Endothelial cell of umbilical vein (primary cell): ENCODE measurements around the gene JMJD6. TPM values are rescaled to one million over a fixed set of nuclear protein-coding genes. Genes with fewer than 3 reads are reported as not detected.

Experiments used
- BruUV-seq: library from RNA; stranded (reverse); fragments of 400-500 nt; replicated peaks from 2 replicates; lab custom pipeline; 2021; lab: Mats Ljungman, UMichigan
- CTCF ChIA-PET: fragments of 300-600, 350-600 bp; sonication (Branson Sonifier 250); formaldehyde crosslinking; loops from one replicate; lab custom pipeline; 2021; ENCODE audit warnings: antibody characterized with exemption, inconsistent platforms; lab: Charles Lee
- POLR2A ChIA-PET: fragments of 300-600, 350-600 bp; sonication (Branson Sonifier 250); formaldehyde crosslinking; loops from one replicate; lab custom pipeline; 2021; ENCODE audit warnings: antibody characterized with exemption, inconsistent platforms; lab: Charles Lee
- DNase-seq: peaks from one replicate; pipeline ENCODE4 v3.0.0-alpha.2; 2011; ENCODE audit warnings: low read depth, low spot score
- FAIRE-seq: peaks from 2 replicates; lab custom pipeline; 2011; peaks lifted over from hg19 to GRCh38; lab: Jason Lieb, UNC
- H2AFZ ChIP-seq: 2 replicates; pipeline ENCODE4 v1.6.0; 2012; ENCODE audit warnings: low read depth, low read length, control low read depth, inconsistent platforms
- H3K27ac ChIP-seq: 2 replicates; pipeline ENCODE4 v1.5.1; 2011; ENCODE audit warnings: low read depth, mild to moderate bottlenecking, control low read depth, low read length, moderate library complexity; ENCODE audit not compliant: insufficient read depth
- H3K27me3 ChIP-seq, 2 experiments: 2 replicates each; pipeline versions ENCODE4 v1.6.0 to v1.6.1; 2011; ENCODE audit warnings: low read length in 2 of 2, mixed read lengths in 1 of 2; ENCODE audit not compliant: control insufficient read depth in 2 of 2, insufficient read depth in 2 of 2
- H3K36me3 ChIP-seq, 2 experiments: 2 replicates in 1 of 2; 3 replicates in 1 of 2; pipeline ENCODE4 v1.5.1; 2011; ENCODE audit warnings: low read length in 2 of 2, mild to moderate bottlenecking in 1 of 2, moderate library complexity in 1 of 2; ENCODE audit not compliant: control insufficient read depth in 2 of 2, insufficient read depth in 2 of 2; ENCODE audit errors: extremely low read depth in 1 of 2
- H3K4me1 ChIP-seq: 3 replicates; pipeline ENCODE4 v1.5.1; 2011; ENCODE audit warnings: mild to moderate bottlenecking, low read length; ENCODE audit not compliant: control insufficient read depth, insufficient read depth; ENCODE audit errors: extremely low read depth
- H3K4me2 ChIP-seq: 2 replicates; pipeline ENCODE4 v1.6.1; 2011; ENCODE audit warnings: low read length, control low read depth, mixed read lengths; ENCODE audit not compliant: insufficient read depth
- H3K4me3 ChIP-seq, 3 experiments: fragments of 200-600 bp in 1 of 3; sonication (generic), shearing (Covaris generic) in 1 of 3; replicated peaks in 1 of 3; 2 replicates each; pipeline ENCODE4 v1.5.1; 2011 to 2016; ENCODE audit warnings: control low read depth in 3 of 3, low read length in 3 of 3, mild to moderate bottlenecking in 2 of 3, inconsistent platforms in 1 of 3, low read depth in 1 of 3, moderate library complexity in 1 of 3; ENCODE audit not compliant: insufficient read depth in 1 of 3
- H3K79me2 ChIP-seq: 2 replicates; pipeline ENCODE4 v1.6.0; 2012; ENCODE audit warnings: low read length, inconsistent platforms; ENCODE audit not compliant: control insufficient read depth, insufficient read depth
- H3K9ac ChIP-seq: replicated peaks from 2 replicates; pipeline ENCODE3; 2011; ENCODE audit warnings: low read length, control low read depth; ENCODE audit not compliant: insufficient read depth; ENCODE audit errors: extremely low read depth
- H3K9me1 ChIP-seq: replicated peaks from 3 replicates; pipeline ENCODE4 v1.6.0; 2011; ENCODE audit warnings: mild to moderate bottlenecking, low read length; ENCODE audit not compliant: control insufficient read depth, insufficient read depth; ENCODE audit errors: extremely low read depth
- H3K9me3 ChIP-seq: replicated peaks from 2 replicates; pipeline ENCODE4 v1.5.1; 2012; ENCODE audit warnings: low read length, inconsistent platforms; ENCODE audit not compliant: control insufficient read depth, insufficient read depth
- H4K20me1 ChIP-seq: replicated peaks from 2 replicates; pipeline ENCODE3; 2011; ENCODE audit warnings: mild to moderate bottlenecking, low read length; ENCODE audit not compliant: control insufficient read depth, insufficient read depth; ENCODE audit errors: extremely low read depth
- EZH2 ChIP-seq: IDR thresholded peaks from 2 replicates; pipeline ENCODE4 v1.6.1; 2012; ENCODE audit warnings: borderline replicate concordance, low read depth, mild to moderate bottlenecking, moderate library complexity, low read length, inconsistent platforms; ENCODE audit not compliant: severe bottlenecking
- FOS ChIP-seq: IDR thresholded peaks from 2 replicates; pipeline ENCODE4 v1.6.1; 2011; ENCODE audit warnings: mild to moderate bottlenecking, low read length, moderate library complexity, borderline replicate concordance; ENCODE audit not compliant: insufficient read depth
- GATA2 ChIP-seq: IDR thresholded peaks from 2 replicates; pipeline ENCODE4 v1.7.0; 2011; ENCODE audit warnings: low read depth, mild to moderate bottlenecking, moderate library complexity, mixed read lengths, low read length; ENCODE audit not compliant: insufficient read length, insufficient read depth
- JUN ChIP-seq: IDR thresholded peaks from 2 replicates; pipeline ENCODE4 v1.6.1; 2011; ENCODE audit warnings: borderline replicate concordance, low read depth; ENCODE audit not compliant: insufficient read length, insufficient read depth
- MYC ChIP-seq: IDR thresholded peaks from one replicate; pipeline ENCODE4 v1.6.1; 2011; ENCODE audit warnings: mild to moderate bottlenecking, low read depth, low read length
- POLR2A ChIP-seq: IDR thresholded peaks from 2 replicates; pipeline ENCODE4 v1.6.1; 2012; ENCODE audit warnings: low read depth, mild to moderate bottlenecking, control low read depth, low read length
- POLR2AphosphoS5 ChIP-seq: IDR thresholded peaks from 2 replicates; pipeline ENCODE4 v1.6.1; 2012; ENCODE audit warnings: low read depth, mild to moderate bottlenecking, control low read depth, low read length, moderate library complexity; ENCODE audit not compliant: insufficient read depth
- dilution Hi-C: fragments of 300-500 bp; cut with MboI; formaldehyde crosslinking; loops from one replicate; pipeline ENCODE4 v1.15.0; 2019; ENCODE audit warnings: low sequenced_read_pairs; ENCODE audit not compliant: extremely low pct_ligation_motif_present
- intact Hi-C: fragments of 100-400 bp; cut with micrococcal nuclease; formaldehyde crosslinking; loops from one replicate; pipeline ENCODE4 v1.10.0; 2022
- polyA plus RNA-seq, 4 experiments: library from polyadenylated mRNA; depleted of rRNA in 3 of 4; stranded (reverse) in 3 of 4; unstranded in 1 of 4; fragments of >200 nt; gene quantifications; 2 replicates each; pipeline versions ENCODE4 v1.2.1 to v1.2.3, GENCODE V29; 2011 to 2012; ENCODE audit warnings: missing spikeins in 1 of 4
- total RNA-seq: library from RNA; stranded (reverse); gene quantifications from 2 replicates; pipeline ENCODE4 v1.2.3, GENCODE V29; 2021
- TF ChIP-seq, protein P1 (sequence below): IDR thresholded peaks from 2 replicates; pipeline ENCODE4 v1.6.1; 2011; ENCODE audit not compliant: insufficient read depth, insufficient read length
- TF ChIP-seq, protein P2 (sequence below), 2 donors: IDR thresholded peaks; 1 replicate in 1 of 2; 2 replicates in 1 of 2; pipeline ENCODE4 v1.5.1; 2011; ENCODE audit warnings: low read length in 2 of 2, mild to moderate bottlenecking in 2 of 2, moderate library complexity in 2 of 2, control low read depth in 1 of 2, inconsistent platforms in 1 of 2, low read depth in 1 of 2; ENCODE audit not compliant: insufficient read depth in 1 of 2; ENCODE audit errors: extremely low read depth in 1 of 2

The JMJD6 gene
- total and polyA plus RNA-seq, 2 donors (not counting 3 experiments of a cell fraction or from before 2014, with no cell fraction given) = 19.8 to 36.6 TPM

DNA sequence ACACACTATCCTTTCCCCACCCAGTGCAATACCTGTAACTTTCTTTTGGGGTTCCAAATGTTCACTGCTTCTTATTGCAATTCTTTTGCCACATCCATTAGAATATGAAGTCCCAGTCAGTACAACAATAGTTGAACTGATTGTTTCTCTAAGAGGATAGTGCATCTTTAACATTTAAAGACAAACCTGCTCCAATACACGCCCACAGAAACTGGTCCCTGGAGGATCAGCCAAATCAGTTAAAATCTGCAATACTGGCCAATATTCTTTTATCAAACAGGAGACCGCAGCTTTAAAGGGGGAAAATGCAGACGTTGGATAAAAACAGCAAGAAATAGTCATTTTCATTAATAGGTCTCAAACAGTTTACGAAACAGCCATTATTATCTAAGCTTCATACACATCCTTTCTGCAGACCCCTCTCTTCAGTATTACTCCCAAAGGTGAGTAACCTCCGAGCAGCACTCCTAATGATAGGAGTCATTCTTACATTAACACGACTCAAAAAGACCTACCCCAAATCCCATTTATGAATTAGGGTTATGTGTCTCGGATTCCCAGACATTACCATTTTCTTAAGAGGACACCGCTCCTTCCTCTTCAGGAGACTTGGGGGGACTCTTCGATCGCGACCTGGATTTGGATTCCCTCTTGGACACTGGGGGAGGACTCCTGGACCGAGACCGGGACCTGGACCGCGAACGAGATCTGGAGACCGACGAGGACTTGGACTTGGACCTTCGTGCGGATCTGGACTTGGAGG, 9.4 kb upstream of the JMJD6 start:
- no peaks in the 10 kb centered on the region for H3K9me1 ChIP-seq
- H3K27me3 ChIP-seq = no peaks in the 10 kb centered on the region
- peak overlapping the region; percentile 99 for H3K4me2 ChIP-seq
- intact Hi-C loops = loop anchor here (5.0 kb wide), 2 partner anchors 57 to 322 kb away; no protein-coding TSS in a partner anchor
- H3K36me3 ChIP-seq = peaks cover 6 to 33% of the 10 kb centered on the region in 2 experiments
- H3K4me1 ChIP-seq = peaks cover 38% of the 10 kb centered on the region
- H3K27ac ChIP-seq = peak overlapping the region; percentile 83
- POLR2A ChIA-PET = interaction anchor here (1.1 to 2.7 kb wide), 2 partner anchors 8 to 10 kb away, joined by 3 to 21 read pairs; partner anchors contain the start of gene JMJD6
- dilution Hi-C loops = no loop called here
- BruUV-seq = no TSS peak
- H4K20me1 ChIP-seq = peaks cover 6% of the 10 kb centered on the region
- no peaks in the 10 kb centered on the region for H3K9me3 ChIP-seq
- CTCF ChIA-PET = interaction anchor here (3.8 kb wide), 1 partner anchor 9 kb away, joined by 22 read pairs; the partner anchor contains the start of genes JMJD6 and METTL23
- H3K4me3 ChIP-seq = peak overlapping the region; percentile 65 to 92 (median 90)
- DNase-seq (no peak), FAIRE-seq (no peak)
- H3K9ac ChIP-seq = peak overlapping the region; percentile 97
- no peak overlapping the region for H2AFZ ChIP-seq
- no peak for TF ChIP-seq POLR2A
- no peak for TF ChIP-seq POLR2AphosphoS5
- no peak for TF ChIP-seq EZH2
- H3K79me2 ChIP-seq = peaks cover 63% of the 10 kb centered on the region

DNA sequence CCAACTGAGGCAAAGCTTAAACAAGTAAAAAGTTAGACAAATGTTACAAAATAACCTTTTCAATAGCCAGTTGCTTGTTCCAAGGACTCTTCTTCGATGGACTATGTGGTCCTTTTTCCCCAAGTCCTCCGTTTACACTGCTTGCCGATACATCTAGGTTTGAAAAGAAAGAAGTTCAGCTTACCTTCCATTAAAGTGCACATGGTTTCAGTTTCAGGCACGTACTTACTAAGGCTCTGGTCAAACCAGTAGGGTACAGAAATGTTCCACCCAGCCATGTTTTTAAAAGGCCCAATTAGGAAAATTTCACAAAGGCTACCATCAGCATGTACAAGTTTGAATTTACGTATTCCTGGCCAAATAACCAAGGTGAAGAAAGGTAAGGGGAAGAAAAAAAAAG, 8.6 kb upstream of the JMJD6 start:
- DNase-seq (peak; percentile 43), FAIRE-seq (peak; percentile 40)
- Histone ChIP-seq H3K9me1 (no peaks in the 10 kb centered on the region), H3K4me2 (peak overlapping the region; percentile 99), H4K20me1 (peaks cover 6% of the 10 kb centered on the region), H3K27me3 (no peaks in the 10 kb centered on the region), H3K27ac (peak overlapping the region; percentile 83), H3K9ac (peak overlapping the region; percentile 97), H3K9me3 (no peaks in the 10 kb centered on the region), H3K79me2 (peaks cover 67% of the 10 kb centered on the region), H2AFZ (no peak overlapping the region), H3K36me3 (peaks cover 8 to 33% of the 10 kb centered on the region in 2 experiments), H3K4me1 (peaks cover 34% of the 10 kb centered on the region), H3K4me3 (peak overlapping the region; percentile 65 to 92 (median 90))
- intact Hi-C loops (loop anchor here (5.0 kb wide), 2 partner anchors 57 to 322 kb away; no protein-coding TSS in a partner anchor), dilution Hi-C loops (no loop called here)
- no TSS peak for BruUV-seq
- ChIA-PET CTCF (interaction anchor here (0.8 to 3.8 kb wide), 3 partner anchors 8 to 38 kb away, joined by 3 to 22 read pairs (median 6); partner anchors contain the start of genes JMJD6 and METTL23), POLR2A (interaction anchor here (0.7 to 1.1 kb wide), 2 partner anchors 8 to 9 kb away, joined by 3 read pairs; partner anchors contain the start of gene JMJD6)
- TF ChIP-seq JUN (no peak), POLR2A (no peak), EZH2 (no peak), POLR2AphosphoS5 (no peak), MYC (no peak), GATA2 (no peak), FOS (no peak)
- TF ChIP-seq, protein P1, sequence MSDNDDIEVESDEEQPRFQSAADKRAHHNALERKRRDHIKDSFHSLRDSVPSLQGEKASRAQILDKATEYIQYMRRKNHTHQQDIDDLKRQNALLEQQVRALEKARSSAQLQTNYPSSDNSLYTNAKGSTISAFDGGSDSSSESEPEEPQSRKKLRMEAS = no peak
- TF ChIP-seq, protein P2, sequence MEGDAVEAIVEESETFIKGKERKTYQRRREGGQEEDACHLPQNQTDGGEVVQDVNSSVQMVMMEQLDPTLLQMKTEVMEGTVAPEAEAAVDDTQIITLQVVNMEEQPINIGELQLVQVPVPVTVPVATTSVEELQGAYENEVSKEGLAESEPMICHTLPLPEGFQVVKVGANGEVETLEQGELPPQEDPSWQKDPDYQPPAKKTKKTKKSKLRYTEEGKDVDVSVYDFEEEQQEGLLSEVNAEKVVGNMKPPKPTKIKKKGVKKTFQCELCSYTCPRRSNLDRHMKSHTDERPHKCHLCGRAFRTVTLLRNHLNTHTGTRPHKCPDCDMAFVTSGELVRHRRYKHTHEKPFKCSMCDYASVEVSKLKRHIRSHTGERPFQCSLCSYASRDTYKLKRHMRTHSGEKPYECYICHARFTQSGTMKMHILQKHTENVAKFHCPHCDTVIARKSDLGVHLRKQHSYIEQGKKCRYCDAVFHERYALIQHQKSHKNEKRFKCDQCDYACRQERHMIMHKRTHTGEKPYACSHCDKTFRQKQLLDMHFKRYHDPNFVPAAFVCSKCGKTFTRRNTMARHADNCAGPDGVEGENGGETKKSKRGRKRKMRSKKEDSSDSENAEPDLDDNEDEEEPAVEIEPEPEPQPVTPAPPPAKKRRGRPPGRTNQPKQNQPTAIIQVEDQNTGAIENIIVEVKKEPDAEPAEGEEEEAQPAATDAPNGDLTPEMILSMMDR (IDR thresholded peaks at IDR 0.05; ENCODE audit: extremely low read depth in 1 of 2, insufficient read depth in 1 of 2, low read depth in 1 of 2, low read length in 2 of 2) = no peak
